ENCODE results near the gene QSOX2.

QSOX2 gene

DNA sequence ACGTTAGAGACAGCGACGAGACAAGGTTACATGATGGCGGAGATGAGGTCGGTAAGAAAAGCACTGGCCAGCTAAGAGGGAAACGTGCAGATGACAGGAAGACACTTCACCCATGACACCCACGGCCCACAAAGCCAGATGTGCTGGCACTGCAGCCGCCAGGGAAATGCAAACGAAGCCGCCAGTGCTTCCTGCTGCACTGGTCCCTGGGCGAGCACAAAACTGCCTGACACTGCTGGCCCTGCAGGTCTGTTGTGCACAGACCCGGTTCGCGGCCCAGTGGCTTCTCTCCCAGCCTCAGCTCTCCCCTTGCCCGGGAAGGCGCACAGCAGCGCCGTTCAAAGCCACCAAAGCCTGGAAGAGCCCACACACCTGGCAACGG lies 20.3 kb downstream of the QSOX2 start:
- TF ChIP-seq, protein P1, sequence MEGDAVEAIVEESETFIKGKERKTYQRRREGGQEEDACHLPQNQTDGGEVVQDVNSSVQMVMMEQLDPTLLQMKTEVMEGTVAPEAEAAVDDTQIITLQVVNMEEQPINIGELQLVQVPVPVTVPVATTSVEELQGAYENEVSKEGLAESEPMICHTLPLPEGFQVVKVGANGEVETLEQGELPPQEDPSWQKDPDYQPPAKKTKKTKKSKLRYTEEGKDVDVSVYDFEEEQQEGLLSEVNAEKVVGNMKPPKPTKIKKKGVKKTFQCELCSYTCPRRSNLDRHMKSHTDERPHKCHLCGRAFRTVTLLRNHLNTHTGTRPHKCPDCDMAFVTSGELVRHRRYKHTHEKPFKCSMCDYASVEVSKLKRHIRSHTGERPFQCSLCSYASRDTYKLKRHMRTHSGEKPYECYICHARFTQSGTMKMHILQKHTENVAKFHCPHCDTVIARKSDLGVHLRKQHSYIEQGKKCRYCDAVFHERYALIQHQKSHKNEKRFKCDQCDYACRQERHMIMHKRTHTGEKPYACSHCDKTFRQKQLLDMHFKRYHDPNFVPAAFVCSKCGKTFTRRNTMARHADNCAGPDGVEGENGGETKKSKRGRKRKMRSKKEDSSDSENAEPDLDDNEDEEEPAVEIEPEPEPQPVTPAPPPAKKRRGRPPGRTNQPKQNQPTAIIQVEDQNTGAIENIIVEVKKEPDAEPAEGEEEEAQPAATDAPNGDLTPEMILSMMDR (IDR thresholded peaks at IDR 0.05; ENCODE audit: low read depth, low read length) = no peak

DNA sequence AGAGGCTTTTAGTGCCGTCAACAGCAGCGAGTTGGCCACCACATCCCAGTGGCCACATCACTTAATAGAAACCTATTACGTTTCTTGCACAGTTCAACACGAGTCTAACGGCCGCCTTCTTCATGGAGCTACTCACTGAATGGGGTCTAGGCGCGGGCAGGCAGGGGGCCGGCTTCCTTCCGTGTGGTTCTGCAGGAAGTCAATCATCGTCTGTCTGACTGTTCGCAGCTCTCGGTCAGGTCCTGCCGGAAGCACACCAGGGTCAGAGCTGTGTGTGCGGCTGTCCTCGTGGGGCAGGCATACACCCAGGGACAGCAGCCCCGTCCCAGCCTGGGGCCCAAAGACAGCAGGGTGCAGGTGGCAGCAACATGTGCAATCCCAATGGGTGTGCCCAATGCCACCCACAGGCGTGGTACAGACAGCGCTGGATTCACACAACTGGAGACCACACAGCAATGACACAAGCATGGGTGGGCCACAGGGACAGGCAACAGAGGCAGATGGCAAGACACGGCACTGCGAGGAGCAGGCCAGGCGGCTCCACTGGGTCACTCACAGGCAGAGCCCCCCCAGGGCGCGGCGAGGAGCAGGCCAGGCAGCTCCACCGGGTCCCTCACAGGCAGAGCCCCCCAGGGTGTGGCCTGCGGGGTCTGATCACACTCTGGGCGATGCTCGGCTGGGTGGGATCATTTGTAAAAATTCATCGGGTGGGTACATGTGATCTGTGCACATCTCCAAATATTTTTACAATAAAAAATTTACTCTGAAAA lies 21.6 kb downstream of the QSOX2 start:
- TF ChIP-seq, protein P1 (IDR thresholded peaks at IDR 0.05; ENCODE audit: low read depth, low read length) = no peak
- no peak for DNase-seq (ENCODE audit: extremely low read depth, low read depth)

More for the DNA sequence above, 20.3 kb downstream of the QSOX2 start:
- no peak for DNase-seq (ENCODE audit: extremely low read depth, low read depth)

DNA sequence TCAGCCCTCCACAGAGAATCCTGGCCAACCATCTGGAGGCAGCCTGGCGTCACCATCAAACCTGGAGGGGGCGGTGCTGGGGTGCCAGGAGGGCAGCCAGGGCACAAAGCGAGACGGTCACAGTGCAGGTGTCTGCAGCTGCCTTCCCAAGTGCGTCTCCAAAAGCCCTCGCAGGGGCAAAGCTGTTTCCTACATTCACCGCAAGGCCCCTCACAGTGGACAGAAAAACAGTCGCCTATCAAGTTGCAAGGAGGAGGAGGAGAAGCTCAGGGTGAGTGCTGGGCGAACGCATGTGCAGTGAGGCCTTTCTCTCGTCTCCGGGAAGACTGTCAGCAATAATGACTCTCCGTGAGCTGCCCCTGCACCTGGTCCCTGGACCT lies 22.7 kb downstream of the QSOX2 start:
- TF ChIP-seq, protein P1 (IDR thresholded peaks at IDR 0.05; ENCODE audit: low read depth, low read length) = no peak
- DNase-seq (ENCODE audit: extremely low read depth, low read depth) = no peak

DNA sequence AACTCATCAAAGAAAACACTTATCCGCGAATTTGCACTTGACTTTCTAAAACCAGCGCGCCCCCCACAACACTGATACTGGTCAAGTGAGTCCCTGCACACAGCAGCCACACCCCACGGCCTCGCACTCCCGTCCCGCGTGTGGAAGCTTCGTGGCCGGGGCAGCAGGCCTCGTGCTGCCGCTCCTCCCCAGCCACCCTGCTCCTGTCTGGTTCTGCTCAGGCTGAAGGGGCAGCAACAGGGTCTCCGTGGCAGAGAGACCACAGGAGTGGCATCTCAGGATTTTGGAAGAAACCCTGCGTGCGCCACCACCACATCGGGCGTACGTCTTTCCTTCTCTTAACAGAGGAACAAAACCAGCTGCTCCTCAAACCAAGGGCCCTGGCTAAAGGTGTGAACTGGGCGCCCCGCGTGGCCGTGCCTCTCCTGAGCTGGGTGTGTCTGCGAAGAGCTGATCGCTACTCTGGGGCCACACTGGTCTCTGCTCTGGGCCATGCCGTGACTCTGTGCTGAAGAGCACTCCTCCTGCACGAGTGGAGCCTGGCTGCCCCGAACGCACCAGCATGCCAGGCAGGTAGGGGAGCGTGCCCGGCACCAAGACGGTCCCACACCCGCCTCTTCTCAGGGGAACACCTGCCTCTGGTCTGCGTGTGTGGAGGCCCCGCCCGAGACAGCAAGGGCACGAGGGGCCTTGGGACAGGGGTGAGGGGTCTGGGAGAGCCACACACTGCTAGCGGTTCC lies 23.3 kb downstream of the QSOX2 start:
- TF ChIP-seq, protein P1 (IDR thresholded peaks at IDR 0.05; ENCODE audit: low read depth, low read length) = no peak
- DNase-seq (ENCODE audit: extremely low read depth, low read depth) = no peak

DNA sequence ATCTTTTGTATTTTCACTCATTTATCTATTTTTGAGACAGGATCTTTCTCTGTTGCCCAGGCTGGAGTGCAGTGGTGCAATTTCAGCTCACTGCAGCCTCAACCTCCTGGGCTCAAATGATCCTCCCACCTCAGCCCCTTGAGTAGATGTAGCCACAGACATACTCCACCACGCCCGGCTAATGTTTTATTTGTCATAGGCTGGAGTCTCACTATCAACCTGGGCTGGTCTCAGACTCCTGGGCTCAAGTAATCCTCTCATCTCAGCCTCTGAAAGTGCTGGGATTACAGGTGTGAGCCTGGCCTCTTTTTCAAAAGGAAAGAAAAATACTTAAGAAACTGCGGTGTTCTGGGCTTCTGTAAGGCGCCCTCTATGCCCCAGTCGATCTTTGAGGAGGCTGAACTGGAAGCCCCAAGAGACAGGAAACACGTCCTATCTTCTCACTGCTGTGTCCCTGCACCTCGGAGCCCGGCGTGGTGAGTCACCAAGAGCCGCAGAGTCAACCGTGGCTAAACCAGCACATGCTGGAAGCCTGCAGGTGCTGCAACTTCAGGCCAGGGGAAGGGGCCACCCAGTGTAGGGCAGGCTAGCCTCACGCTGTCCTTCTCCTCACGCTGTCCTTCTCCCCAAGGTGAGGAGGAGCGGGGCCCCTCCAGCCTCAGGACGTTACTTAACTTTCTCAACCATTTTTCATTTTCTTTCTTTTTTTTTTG lies 25.4 kb downstream of the QSOX2 start:
- TF ChIP-seq, protein P1 (IDR thresholded peaks at IDR 0.05; ENCODE audit: low read depth, low read length) = no peak

DNA sequence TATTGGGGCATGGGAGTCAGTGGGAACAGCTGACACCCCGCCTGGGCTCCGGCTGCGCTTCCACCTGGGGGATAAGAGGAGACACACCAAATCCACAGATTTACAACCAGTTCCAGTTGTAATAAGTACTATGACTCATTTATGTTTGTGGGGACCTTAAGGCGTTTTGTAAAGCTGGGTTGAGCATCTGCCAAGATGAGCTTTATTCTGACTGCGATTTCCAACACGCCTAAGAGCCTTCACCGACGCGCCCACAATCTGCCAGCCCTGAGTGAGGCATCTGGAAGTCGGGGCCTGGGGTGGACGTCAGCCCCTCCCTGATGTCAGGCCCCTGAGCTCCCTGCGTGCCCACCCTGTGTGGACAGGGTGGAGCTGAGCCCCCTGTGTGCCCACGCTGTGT lies 26.3 kb downstream of the QSOX2 start:
- DNase-seq (ENCODE audit: extremely low read depth, low read depth) = no peak
- TF ChIP-seq, protein P1 (IDR thresholded peaks at IDR 0.05; ENCODE audit: low read depth, low read length) = no peak

More for the DNA sequence above, 25.4 kb downstream of the QSOX2 start:
- no peak for DNase-seq (ENCODE audit: extremely low read depth, low read depth)

DNA sequence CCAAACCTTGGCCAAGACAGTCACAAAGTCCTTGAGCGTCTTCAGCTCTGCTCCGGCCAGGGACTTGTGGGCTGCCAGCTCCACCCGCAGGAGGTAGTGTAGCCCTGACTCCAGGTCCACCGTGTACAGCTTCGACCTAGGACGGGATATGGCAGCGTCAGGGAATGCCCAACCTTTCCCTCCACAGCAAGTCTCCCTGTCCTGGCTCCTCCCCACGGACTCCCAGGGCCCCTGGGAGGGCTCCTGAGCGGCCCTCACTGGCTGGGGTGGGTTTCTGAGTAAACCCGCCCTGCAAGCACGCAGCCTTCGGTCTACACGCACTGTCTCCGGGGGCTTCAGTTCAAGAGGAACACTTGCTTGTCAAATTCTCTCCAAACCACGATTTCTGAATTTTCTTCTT lies 26.9 kb downstream of the QSOX2 start:
- no peak for DNase-seq (ENCODE audit: extremely low read depth, low read depth)
- TF ChIP-seq, protein P1 (IDR thresholded peaks at IDR 0.05; ENCODE audit: low read depth, low read length) = no peak

Data from AG09319 (cell line).